ENCODE data around the gene NAV2.

Gene NAV2

GRCh38 chr11:20013346-20014066 is 300.9 kb downstream of the NAV2 start:
- DNase-seq, result no peak

- no peak for DNase-seq
Observed at GRCh38 chr11:20014067-20014402, 301.4 kb downstream of the NAV2 start.

- no peak for DNase-seq
Observed at GRCh38 chr11:20015101-20015500, 302.5 kb downstream of the NAV2 start.

GRCh38 chr11:20015529-20016427 is 303.1 kb downstream of the NAV2 start:
- DNase-seq, result no peak

- no peak for DNase-seq
Observed at GRCh38 chr11:20016526-20016925, 303.9 kb downstream of the NAV2 start.

- DNase-seq, result no peak
Observed at GRCh38 chr11:20017320-20017719, 304.7 kb downstream of the NAV2 start.

- no peak for DNase-seq
Observed at GRCh38 chr11:20020198-20020597, 307.6 kb downstream of the NAV2 start.

- DNase-seq, result no peak
Observed at GRCh38 chr11:20020716-20021115, 308.1 kb downstream of the NAV2 start.

GRCh38 chr11:20021212-20021611 is 308.6 kb downstream of the NAV2 start:
- no peak for DNase-seq

GRCh38 chr11:20021771-20022362 is 309.2 kb downstream of the NAV2 start:
- DNase-seq, result no peak

- DNase-seq, result no peak
Observed at GRCh38 chr11:20022363-20023081, 309.9 kb downstream of the NAV2 start.

- DNase-seq, result no peak
Observed at GRCh38 chr11:20023082-20023426, 310.4 kb downstream of the NAV2 start.

GRCh38 chr11:20024172-20024935 is 311.7 kb downstream of the NAV2 start:
- DNase-seq, result no peak

- no peak for DNase-seq
Observed at GRCh38 chr11:20025332-20025840, 312.7 kb downstream of the NAV2 start.

GRCh38 chr11:20026629-20027555 is 314.3 kb downstream of the NAV2 start:
- no peak for DNase-seq

GRCh38 chr11:20027556-20028013 is 314.9 kb downstream of the NAV2 start:
- no peak for DNase-seq

GRCh38 chr11:20029193-20029592 is 316.6 kb downstream of the NAV2 start:
- DNase-seq, result no peak

- DNase-seq, result no peak
Observed at GRCh38 chr11:20030472-20030871, 317.8 kb downstream of the NAV2 start.

- DNase-seq, result no peak
Observed at GRCh38 chr11:20031155-20032001, 318.7 kb downstream of the NAV2 start.

- no peak for DNase-seq
Observed at GRCh38 chr11:20032127-20032526, 319.5 kb downstream of the NAV2 start.
